Endothelial cell of umbilical vein (primary cell): ENCODE results near the gene PTPRCAP. TPM values are rescaled to one million over a fixed set of nuclear protein-coding genes. Genes with fewer than 3 reads are reported as not detected.

Experiments used
- BruUV-seq: library from RNA; stranded (reverse); fragments of 400-500 nt; replicated peaks from 2 replicates; lab custom pipeline; 2021; lab: Mats Ljungman, UMichigan
- CTCF ChIA-PET: fragments of 300-600, 350-600 bp; sonication (Branson Sonifier 250); formaldehyde crosslinking; loops from one replicate; lab custom pipeline; 2021; ENCODE audit warnings: antibody characterized with exemption, inconsistent platforms; lab: Charles Lee
- POLR2A ChIA-PET: fragments of 300-600, 350-600 bp; sonication (Branson Sonifier 250); formaldehyde crosslinking; loops from one replicate; lab custom pipeline; 2021; ENCODE audit warnings: antibody characterized with exemption, inconsistent platforms; lab: Charles Lee
- DNase-seq: peaks from one replicate; pipeline ENCODE4 v3.0.0-alpha.2; 2011; ENCODE audit warnings: low read depth, low spot score
- FAIRE-seq: peaks from 2 replicates; lab custom pipeline; 2011; peaks lifted over from hg19 to GRCh38; lab: Jason Lieb, UNC
- H2AFZ ChIP-seq: 2 replicates; pipeline ENCODE4 v1.6.0; 2012; ENCODE audit warnings: low read depth, low read length, control low read depth, inconsistent platforms
- H3K27ac ChIP-seq: 2 replicates; pipeline ENCODE4 v1.5.1; 2011; ENCODE audit warnings: low read depth, mild to moderate bottlenecking, control low read depth, low read length, moderate library complexity; ENCODE audit not compliant: insufficient read depth
- H3K27me3 ChIP-seq, 2 experiments: 2 replicates each; pipeline versions ENCODE4 v1.6.0 to v1.6.1; 2011; ENCODE audit warnings: low read length in 2 of 2, mixed read lengths in 1 of 2; ENCODE audit not compliant: control insufficient read depth in 2 of 2, insufficient read depth in 2 of 2
- H3K36me3 ChIP-seq, 2 experiments: 2 replicates in 1 of 2; 3 replicates in 1 of 2; pipeline ENCODE4 v1.5.1; 2011; ENCODE audit warnings: low read length in 2 of 2, mild to moderate bottlenecking in 1 of 2, moderate library complexity in 1 of 2; ENCODE audit not compliant: control insufficient read depth in 2 of 2, insufficient read depth in 2 of 2; ENCODE audit errors: extremely low read depth in 1 of 2
- H3K4me1 ChIP-seq: 3 replicates; pipeline ENCODE4 v1.5.1; 2011; ENCODE audit warnings: mild to moderate bottlenecking, low read length; ENCODE audit not compliant: control insufficient read depth, insufficient read depth; ENCODE audit errors: extremely low read depth
- H3K4me2 ChIP-seq: 2 replicates; pipeline ENCODE4 v1.6.1; 2011; ENCODE audit warnings: low read length, control low read depth, mixed read lengths; ENCODE audit not compliant: insufficient read depth
- H3K4me3 ChIP-seq, 3 experiments: fragments of 200-600 bp in 1 of 3; sonication (generic), shearing (Covaris generic) in 1 of 3; replicated peaks in 1 of 3; 2 replicates each; pipeline ENCODE4 v1.5.1; 2011 to 2016; ENCODE audit warnings: control low read depth in 3 of 3, low read length in 3 of 3, mild to moderate bottlenecking in 2 of 3, inconsistent platforms in 1 of 3, low read depth in 1 of 3, moderate library complexity in 1 of 3; ENCODE audit not compliant: insufficient read depth in 1 of 3
- H3K79me2 ChIP-seq: 2 replicates; pipeline ENCODE4 v1.6.0; 2012; ENCODE audit warnings: low read length, inconsistent platforms; ENCODE audit not compliant: control insufficient read depth, insufficient read depth
- H3K9ac ChIP-seq: replicated peaks from 2 replicates; pipeline ENCODE3; 2011; ENCODE audit warnings: low read length, control low read depth; ENCODE audit not compliant: insufficient read depth; ENCODE audit errors: extremely low read depth
- H3K9me1 ChIP-seq: replicated peaks from 3 replicates; pipeline ENCODE4 v1.6.0; 2011; ENCODE audit warnings: mild to moderate bottlenecking, low read length; ENCODE audit not compliant: control insufficient read depth, insufficient read depth; ENCODE audit errors: extremely low read depth
- H3K9me3 ChIP-seq: replicated peaks from 2 replicates; pipeline ENCODE4 v1.5.1; 2012; ENCODE audit warnings: low read length, inconsistent platforms; ENCODE audit not compliant: control insufficient read depth, insufficient read depth
- H4K20me1 ChIP-seq: replicated peaks from 2 replicates; pipeline ENCODE3; 2011; ENCODE audit warnings: mild to moderate bottlenecking, low read length; ENCODE audit not compliant: control insufficient read depth, insufficient read depth; ENCODE audit errors: extremely low read depth
- EZH2 ChIP-seq: IDR thresholded peaks from 2 replicates; pipeline ENCODE4 v1.6.1; 2012; ENCODE audit warnings: borderline replicate concordance, low read depth, mild to moderate bottlenecking, moderate library complexity, low read length, inconsistent platforms; ENCODE audit not compliant: severe bottlenecking
- FOS ChIP-seq: IDR thresholded peaks from 2 replicates; pipeline ENCODE4 v1.6.1; 2011; ENCODE audit warnings: mild to moderate bottlenecking, low read length, moderate library complexity, borderline replicate concordance; ENCODE audit not compliant: insufficient read depth
- GATA2 ChIP-seq: IDR thresholded peaks from 2 replicates; pipeline ENCODE4 v1.7.0; 2011; ENCODE audit warnings: low read depth, mild to moderate bottlenecking, moderate library complexity, mixed read lengths, low read length; ENCODE audit not compliant: insufficient read length, insufficient read depth
- JUN ChIP-seq: IDR thresholded peaks from 2 replicates; pipeline ENCODE4 v1.6.1; 2011; ENCODE audit warnings: borderline replicate concordance, low read depth; ENCODE audit not compliant: insufficient read length, insufficient read depth
- MYC ChIP-seq: IDR thresholded peaks from one replicate; pipeline ENCODE4 v1.6.1; 2011; ENCODE audit warnings: mild to moderate bottlenecking, low read depth, low read length
- POLR2A ChIP-seq: IDR thresholded peaks from 2 replicates; pipeline ENCODE4 v1.6.1; 2012; ENCODE audit warnings: low read depth, mild to moderate bottlenecking, control low read depth, low read length
- POLR2AphosphoS5 ChIP-seq: IDR thresholded peaks from 2 replicates; pipeline ENCODE4 v1.6.1; 2012; ENCODE audit warnings: low read depth, mild to moderate bottlenecking, control low read depth, low read length, moderate library complexity; ENCODE audit not compliant: insufficient read depth
- dilution Hi-C: fragments of 300-500 bp; cut with MboI; formaldehyde crosslinking; loops from one replicate; pipeline ENCODE4 v1.15.0; 2019; ENCODE audit warnings: low sequenced_read_pairs; ENCODE audit not compliant: extremely low pct_ligation_motif_present
- intact Hi-C: fragments of 100-400 bp; cut with micrococcal nuclease; formaldehyde crosslinking; loops from one replicate; pipeline ENCODE4 v1.10.0; 2022
- polyA plus RNA-seq, 4 experiments: library from polyadenylated mRNA; depleted of rRNA in 3 of 4; stranded (reverse) in 3 of 4; unstranded in 1 of 4; fragments of >200 nt; gene quantifications; 2 replicates each; pipeline versions ENCODE4 v1.2.1 to v1.2.3, GENCODE V29; 2011 to 2012; ENCODE audit warnings: missing spikeins in 1 of 4
- total RNA-seq: library from RNA; stranded (reverse); gene quantifications from 2 replicates; pipeline ENCODE4 v1.2.3, GENCODE V29; 2021
- TF ChIP-seq, protein P1 (sequence below): IDR thresholded peaks from 2 replicates; pipeline ENCODE4 v1.6.1; 2011; ENCODE audit not compliant: insufficient read depth, insufficient read length
- TF ChIP-seq, protein P2 (sequence below), 2 donors: IDR thresholded peaks; 1 replicate in 1 of 2; 2 replicates in 1 of 2; pipeline ENCODE4 v1.5.1; 2011; ENCODE audit warnings: low read length in 2 of 2, mild to moderate bottlenecking in 2 of 2, moderate library complexity in 2 of 2, control low read depth in 1 of 2, inconsistent platforms in 1 of 2, low read depth in 1 of 2; ENCODE audit not compliant: insufficient read depth in 1 of 2; ENCODE audit errors: extremely low read depth in 1 of 2

Gene PTPRCAP
- total and polyA plus RNA-seq, 2 donors (not counting 3 experiments of a cell fraction or from before 2014, with no cell fraction given) = 3.6 TPM; not detected in 1

- no TSS peak for BruUV-seq
- FAIRE-seq = no peak
- intact Hi-C loops = loop anchor here (1.0 kb wide), 1 partner anchor 34 kb away; no protein-coding TSS in a partner anchor
Observed at GRCh38 chr11:67470337-67471002, 33.0 kb upstream of the PTPRCAP start.

More at GRCh38 chr11:67470337-67471002, 33.0 kb upstream of the PTPRCAP start:
- dilution Hi-C loops = no loop called here
- POLR2A ChIA-PET = no interaction called here
- Histone ChIP-seq H3K36me3 (no peaks in the 10 kb centered on the region), H3K9me3 (no peaks in the 10 kb centered on the region), H3K9ac (no peak overlapping the region), H3K9me1 (no peaks in the 10 kb centered on the region), H3K27me3 (peaks cover 0 to 6% of the 10 kb centered on the region in 2 experiments), H3K4me2 (no peak overlapping the region), H3K27ac (no peak overlapping the region), H3K79me2 (no peaks in the 10 kb centered on the region), H4K20me1 (no peaks in the 10 kb centered on the region), H2AFZ (no peak overlapping the region), H3K4me3 (no peak overlapping the region), H3K4me1 (peaks cover 6% of the 10 kb centered on the region)
- CTCF ChIA-PET = interaction anchor here (0.9 to 2.1 kb wide), 3 partner anchors 19 to 116 kb away, joined by 3 to 10 read pairs (median 4); partner anchors contain the start of gene PPP1CA
- TF ChIP-seq MYC = no peak
- TF ChIP-seq GATA2 = no peak
- no peak for TF ChIP-seq FOS
- TF ChIP-seq, protein P1, sequence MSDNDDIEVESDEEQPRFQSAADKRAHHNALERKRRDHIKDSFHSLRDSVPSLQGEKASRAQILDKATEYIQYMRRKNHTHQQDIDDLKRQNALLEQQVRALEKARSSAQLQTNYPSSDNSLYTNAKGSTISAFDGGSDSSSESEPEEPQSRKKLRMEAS = no peak
- TF ChIP-seq POLR2AphosphoS5 = no peak
- TF ChIP-seq JUN = no peak
- TF ChIP-seq POLR2A = no peak
- no peak for TF ChIP-seq EZH2
- TF ChIP-seq, protein P2, sequence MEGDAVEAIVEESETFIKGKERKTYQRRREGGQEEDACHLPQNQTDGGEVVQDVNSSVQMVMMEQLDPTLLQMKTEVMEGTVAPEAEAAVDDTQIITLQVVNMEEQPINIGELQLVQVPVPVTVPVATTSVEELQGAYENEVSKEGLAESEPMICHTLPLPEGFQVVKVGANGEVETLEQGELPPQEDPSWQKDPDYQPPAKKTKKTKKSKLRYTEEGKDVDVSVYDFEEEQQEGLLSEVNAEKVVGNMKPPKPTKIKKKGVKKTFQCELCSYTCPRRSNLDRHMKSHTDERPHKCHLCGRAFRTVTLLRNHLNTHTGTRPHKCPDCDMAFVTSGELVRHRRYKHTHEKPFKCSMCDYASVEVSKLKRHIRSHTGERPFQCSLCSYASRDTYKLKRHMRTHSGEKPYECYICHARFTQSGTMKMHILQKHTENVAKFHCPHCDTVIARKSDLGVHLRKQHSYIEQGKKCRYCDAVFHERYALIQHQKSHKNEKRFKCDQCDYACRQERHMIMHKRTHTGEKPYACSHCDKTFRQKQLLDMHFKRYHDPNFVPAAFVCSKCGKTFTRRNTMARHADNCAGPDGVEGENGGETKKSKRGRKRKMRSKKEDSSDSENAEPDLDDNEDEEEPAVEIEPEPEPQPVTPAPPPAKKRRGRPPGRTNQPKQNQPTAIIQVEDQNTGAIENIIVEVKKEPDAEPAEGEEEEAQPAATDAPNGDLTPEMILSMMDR (IDR thresholded peaks at IDR 0.05; ENCODE audit: extremely low read depth in 1 of 2, insufficient read depth in 1 of 2, low read depth in 1 of 2, low read length in 2 of 2) = no peak
- no peak for DNase-seq
